D721Med (cell line): ENCODE data around the gene GALNS.

Experiments
- DNase-seq: peaks from one replicate; pipeline ENCODE4 v3.0.0; 2011; ENCODE audit warnings: low spot score; ENCODE audit not compliant: insufficient read length
- FAIRE-seq: peaks from 2 replicates; lab custom pipeline; 2011; peaks lifted over from hg19 to GRCh38; lab: Jason Lieb, UNC
- TF ChIP-seq, protein P1 (sequence below): IDR thresholded peaks from 2 replicates; pipeline ENCODE4 v1.5.1; 2012; ENCODE audit warnings: mild to moderate bottlenecking, control low read depth; ENCODE audit not compliant: insufficient read depth; ENCODE audit errors: missing control alignments

The GALNS gene

DNA sequence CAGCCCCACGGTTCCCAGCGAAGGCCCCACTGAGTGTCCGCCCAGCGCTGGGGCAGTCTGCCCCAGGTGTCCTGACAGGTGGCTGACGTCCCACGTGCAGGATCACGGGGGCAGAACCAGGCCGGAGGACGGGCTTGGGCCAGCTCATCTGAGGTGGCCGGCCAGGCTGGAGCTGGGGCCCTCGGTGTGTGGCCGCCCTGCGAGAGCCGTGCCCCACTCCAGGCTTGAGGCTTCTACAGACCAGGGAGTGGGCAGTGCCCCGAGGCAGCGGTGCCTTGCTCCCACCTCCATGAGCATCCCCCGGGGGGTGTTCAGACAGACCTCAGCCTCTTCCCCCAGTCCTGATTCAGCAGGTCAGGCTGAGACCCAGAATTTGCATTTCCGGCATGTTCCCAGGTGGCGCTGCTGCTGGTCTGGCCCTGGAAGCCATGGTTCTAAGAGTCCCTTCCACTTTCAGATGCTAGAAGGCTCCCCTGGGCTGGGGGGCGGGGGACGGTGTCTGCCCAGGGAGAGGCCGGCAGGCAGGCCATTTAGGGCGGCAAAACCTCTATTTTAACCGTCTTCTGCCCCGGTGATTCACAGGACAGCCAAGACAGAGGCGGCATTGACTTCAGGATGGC is 45.1 kb upstream of the GALNS start:
- no peak for FAIRE-seq
- TF ChIP-seq, protein P1, sequence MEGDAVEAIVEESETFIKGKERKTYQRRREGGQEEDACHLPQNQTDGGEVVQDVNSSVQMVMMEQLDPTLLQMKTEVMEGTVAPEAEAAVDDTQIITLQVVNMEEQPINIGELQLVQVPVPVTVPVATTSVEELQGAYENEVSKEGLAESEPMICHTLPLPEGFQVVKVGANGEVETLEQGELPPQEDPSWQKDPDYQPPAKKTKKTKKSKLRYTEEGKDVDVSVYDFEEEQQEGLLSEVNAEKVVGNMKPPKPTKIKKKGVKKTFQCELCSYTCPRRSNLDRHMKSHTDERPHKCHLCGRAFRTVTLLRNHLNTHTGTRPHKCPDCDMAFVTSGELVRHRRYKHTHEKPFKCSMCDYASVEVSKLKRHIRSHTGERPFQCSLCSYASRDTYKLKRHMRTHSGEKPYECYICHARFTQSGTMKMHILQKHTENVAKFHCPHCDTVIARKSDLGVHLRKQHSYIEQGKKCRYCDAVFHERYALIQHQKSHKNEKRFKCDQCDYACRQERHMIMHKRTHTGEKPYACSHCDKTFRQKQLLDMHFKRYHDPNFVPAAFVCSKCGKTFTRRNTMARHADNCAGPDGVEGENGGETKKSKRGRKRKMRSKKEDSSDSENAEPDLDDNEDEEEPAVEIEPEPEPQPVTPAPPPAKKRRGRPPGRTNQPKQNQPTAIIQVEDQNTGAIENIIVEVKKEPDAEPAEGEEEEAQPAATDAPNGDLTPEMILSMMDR: no peak
- no peak for DNase-seq

DNA sequence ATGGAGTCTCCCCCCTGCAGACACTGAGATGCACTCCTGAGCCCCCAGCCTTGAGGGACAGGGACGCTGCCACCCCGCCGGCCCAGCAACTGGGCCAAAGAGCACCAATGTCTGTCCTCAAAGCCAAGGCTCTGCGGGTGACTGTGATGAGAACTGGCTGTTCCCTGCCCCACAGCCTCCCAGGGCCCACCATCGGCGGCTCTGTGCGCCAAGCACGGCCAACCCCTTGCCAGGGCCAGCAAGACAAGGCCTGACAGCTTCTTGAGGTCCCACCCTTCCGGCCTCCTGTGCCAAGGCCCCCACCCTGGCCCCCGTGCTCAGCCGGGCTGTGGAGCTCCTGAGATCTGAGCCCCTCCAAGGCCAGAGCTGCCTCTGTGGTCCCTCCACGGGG is 43.9 kb upstream of the GALNS start:
- TF ChIP-seq, protein P1: no peak
- FAIRE-seq: no peak
- DNase-seq: no peak

DNA sequence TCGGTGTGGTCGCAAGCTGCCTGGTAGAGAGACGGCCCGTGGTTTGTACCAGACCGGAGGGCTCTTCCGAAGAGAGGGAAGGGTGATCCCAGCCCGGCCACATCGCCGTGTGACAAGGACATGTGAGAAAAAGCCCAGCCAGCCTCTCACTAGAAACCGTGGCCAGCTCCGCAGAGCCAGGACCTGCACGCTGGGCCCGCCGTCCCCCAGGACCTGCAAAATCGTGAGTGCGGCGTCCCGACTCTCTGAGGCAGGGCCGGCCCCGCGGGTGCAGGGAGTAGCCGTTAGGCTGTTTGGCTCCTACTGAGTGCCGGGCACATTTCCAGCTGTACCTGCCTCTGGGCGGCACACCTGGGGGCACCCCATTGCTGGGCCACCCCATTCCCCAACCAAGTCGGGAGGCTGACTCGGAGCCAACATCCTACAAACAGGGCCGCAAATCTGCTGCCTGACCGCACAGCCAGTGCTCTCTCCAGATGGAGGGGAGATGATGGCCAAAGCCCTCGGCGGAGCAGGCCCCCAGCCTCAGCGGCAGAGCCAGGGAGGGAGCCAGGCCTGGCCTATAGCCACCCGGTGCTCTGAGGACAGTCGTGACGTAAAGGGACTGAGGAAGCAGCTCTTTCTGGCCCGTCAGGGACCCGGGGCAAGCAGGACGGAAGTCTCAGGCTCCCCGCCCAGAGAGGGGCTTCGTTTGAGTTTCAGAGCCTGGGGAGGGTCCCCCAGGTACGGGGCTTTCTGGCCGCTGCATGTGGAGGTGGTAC is 43.3 kb upstream of the GALNS start:
- TF ChIP-seq, protein P1: no peak
- DNase-seq (no peak), FAIRE-seq (no peak)

- no peak for FAIRE-seq
- TF ChIP-seq, protein P1: no peak
- no peak for DNase-seq
Measured at GRCh38 chr16:88897696-88898425, 41.1 kb upstream of the GALNS start.

DNA sequence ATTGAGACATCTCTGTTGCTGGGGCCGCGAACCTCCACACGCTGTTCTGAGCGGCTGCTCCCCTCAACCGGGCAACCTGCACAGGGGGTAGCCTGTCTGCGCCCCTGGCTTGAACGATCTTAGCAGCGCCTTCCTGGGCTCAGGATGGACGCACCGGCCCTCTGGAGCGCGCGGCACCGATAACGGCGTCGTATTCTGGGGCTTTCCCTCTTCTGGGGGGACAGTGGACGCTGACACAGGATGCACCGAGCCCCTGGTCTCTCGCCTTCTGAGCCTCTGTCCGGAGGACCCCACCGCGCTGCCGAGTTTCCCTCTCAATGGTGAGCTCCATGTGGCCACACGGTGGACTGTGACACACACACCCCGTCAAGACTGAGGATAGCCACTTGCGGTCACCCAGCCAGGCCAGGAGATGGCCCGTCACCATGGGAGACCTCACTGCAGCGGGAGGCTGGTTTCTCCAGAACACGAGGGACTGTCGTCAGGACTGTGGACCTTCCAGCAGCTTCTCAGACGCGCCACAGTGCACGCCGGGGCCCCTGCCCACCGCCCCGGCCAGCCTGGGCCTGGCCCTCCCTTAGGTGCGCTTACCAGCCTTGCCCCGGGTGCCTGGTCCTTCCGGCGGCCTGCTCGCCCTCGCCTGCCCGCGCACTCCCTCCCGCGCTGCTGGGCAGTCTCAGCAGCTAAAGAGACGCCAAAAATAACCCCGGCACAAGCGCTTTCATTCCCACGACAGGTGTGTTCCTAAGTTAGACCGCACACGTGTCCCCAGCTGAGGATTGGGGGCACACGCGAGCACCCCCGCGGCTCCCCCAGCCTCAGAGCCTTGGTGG is 39.7 kb upstream of the GALNS start:
- TF ChIP-seq, protein P1: no peak
- no peak for FAIRE-seq
- DNase-seq: no peak

- FAIRE-seq: no peak
- no peak for DNase-seq
- TF ChIP-seq, protein P1: no peak
Measured at GRCh38 chr16:88895335-88895734, 38.6 kb upstream of the GALNS start.
